ENCODE measurements around the gene QRICH1. TPM values are rescaled to one million over a fixed set of nuclear protein-coding genes. Genes with fewer than 3 reads are reported as not detected.

QRICH1 gene
- total and polyA plus RNA-seq, 2 donors (not counting 3 experiments of a cell fraction or from before 2014, with no cell fraction given) = 89.7 to 116 TPM

- TF ChIP-seq GATA2 (IDR thresholded peaks at IDR 0.05; ENCODE audit: insufficient read depth, insufficient read length, low read depth, low read length) (no peak), FOS (IDR thresholded peaks at IDR 0.05; ENCODE audit: borderline replicate concordance, insufficient read depth, low read length) (no peak), JUN (IDR thresholded peaks at IDR 0.05; ENCODE audit: borderline replicate concordance, insufficient read depth, insufficient read length, low read depth) (no peak), POLR2AphosphoS5 (IDR thresholded peaks at IDR 0.05; ENCODE audit: insufficient read depth, low read depth, low read length) (no peak), CTCF (IDR thresholded peaks at IDR 0.05; ENCODE audit: extremely low read depth in 1 of 2, insufficient read depth in 1 of 2, low read depth in 1 of 2, low read length in 2 of 2) (no peak), MYC (IDR thresholded peaks at IDR 0.05; ENCODE audit: low read depth, low read length) (no peak), MAX (IDR thresholded peaks at IDR 0.05; ENCODE audit: insufficient read depth, insufficient read length) (no peak), EZH2 (IDR thresholded peaks at IDR 0.05; ENCODE audit: borderline replicate concordance, low read depth, low read length, severe bottlenecking) (no peak), POLR2A (IDR thresholded peaks at IDR 0.05; ENCODE audit: low read depth, low read length) (no peak)
- ChIA-PET POLR2A (interaction anchor here (0.6 to 1.3 kb wide), 10 partner anchors 9 to 734 kb away, joined by 3 to 17 read pairs (median 4); partner anchors contain the start of genes ARIH2, QRICH1 and WDR6), CTCF (interaction anchor here (0.6 to 2.3 kb wide), 5 partner anchors 10 to 65 kb away, joined by 3 to 19 read pairs (median 5); partner anchors contain the start of genes P4HTM, QRICH1 and WDR6)
- H3K27ac ChIP-seq (ENCODE audit: insufficient read depth, low read depth, low read length) = peak overlapping the region; percentile 26
- H3K4me3 ChIP-seq (replicated peaks in 1 of 3; ENCODE audit: insufficient read depth in 1 of 3, low read depth in 1 of 3, low read length in 3 of 3) = no peak overlapping the region
- H3K9me1 ChIP-seq (replicated peaks; ENCODE audit: control insufficient read depth, extremely low read depth, insufficient read depth, low read length) = no peaks in the 10 kb centered on the region
- intact Hi-C loops (cut with micrococcal nuclease) (loop anchor here (1.0 kb wide), 2 partner anchors 22 to 65 kb away; partner anchors contain the start of genes QRICH1 and WDR6), dilution Hi-C loops (cut with MboI; ENCODE audit: extremely low pct_ligation_motif_present, low sequenced_read_pairs) (no loop called here)
- H3K36me3 ChIP-seq (ENCODE audit: control insufficient read depth in 2 of 2, extremely low read depth in 1 of 2, insufficient read depth in 2 of 2, low read length in 2 of 2) = peaks cover 19 to 45% of the 10 kb centered on the region in 2 experiments
- no peak for FAIRE-seq
- peaks cover 28% of the 10 kb centered on the region for H3K79me2 ChIP-seq (ENCODE audit: control insufficient read depth, insufficient read depth, low read length)
- H4K20me1 ChIP-seq (replicated peaks; ENCODE audit: control insufficient read depth, extremely low read depth, insufficient read depth, low read length) = no peaks in the 10 kb centered on the region
- DNase-seq (ENCODE audit: low read depth, low spot score) = no peak
- H2AFZ ChIP-seq (ENCODE audit: low read depth, low read length) = no peak overlapping the region
- peak overlapping the region; percentile 20 for H3K9ac ChIP-seq (replicated peaks; ENCODE audit: extremely low read depth, insufficient read depth, low read length)
- BruUV-seq (replicated peaks) = no TSS peak
- no peaks in the 10 kb centered on the region for H3K9me3 ChIP-seq (replicated peaks; ENCODE audit: control insufficient read depth, insufficient read depth, low read length)
- H3K4me1 ChIP-seq (ENCODE audit: control insufficient read depth, extremely low read depth, insufficient read depth, low read length) = peaks cover 11% of the 10 kb centered on the region
- no peaks in the 10 kb centered on the region for H3K27me3 ChIP-seq (ENCODE audit: control insufficient read depth in 2 of 2, insufficient read depth in 2 of 2, low read length in 2 of 2)
- H3K4me2 ChIP-seq (ENCODE audit: insufficient read depth, low read length) = peak overlapping the region; percentile 5
These were observed 64.3 kb downstream of the QRICH1 start for GRCh38 chr3:49029563-49029884.
